Liver (tissue), 9 donors: ENCODE measurements around the gene NCAM1. TPM values are rescaled to one million over a fixed set of nuclear protein-coding genes. Genes with fewer than 3 reads are reported as not detected.

Source experiments
- DNase-seq: peaks from one replicate; pipeline ENCODE4 v3.0.0-alpha.2; 2017; ENCODE audit warnings: low spot score
- H3K27ac ChIP-seq, 2 donors: one replicate each; pipeline ENCODE4 v1.7.0; 2013; ENCODE audit warnings: inconsistent platforms in 2 of 2, low read length in 2 of 2, control low read depth in 1 of 2, low read depth in 1 of 2, mild to moderate bottlenecking in 1 of 2
- H3K27me3 ChIP-seq, 4 donors: one replicate each; pipeline versions ENCODE4 v1.6.1 to v1.7.0; 2013; ENCODE audit warnings: low read length in 3 of 4, inconsistent platforms in 1 of 4, mild to moderate bottlenecking in 1 of 4, moderate library complexity in 1 of 4; ENCODE audit not compliant: control insufficient read depth in 4 of 4, insufficient read depth in 4 of 4
- H3K36me3 ChIP-seq, 4 donors: one replicate each; pipeline versions ENCODE4 v1.6.1 to v1.7.0; 2013; ENCODE audit warnings: low read length in 3 of 4, mild to moderate bottlenecking in 3 of 4, low read depth in 1 of 4, moderate library complexity in 1 of 4; ENCODE audit not compliant: control insufficient read depth in 4 of 4, insufficient read depth in 3 of 4
- H3K4me1 ChIP-seq, 4 donors: one replicate each; pipeline versions ENCODE4 v1.6.1 to v1.7.0; 2013; ENCODE audit warnings: low read length in 3 of 4, mild to moderate bottlenecking in 3 of 4, moderate library complexity in 1 of 4; ENCODE audit not compliant: control insufficient read depth in 4 of 4, insufficient read depth in 4 of 4
- H3K4me3 ChIP-seq, 3 donors: one replicate each; pipeline versions ENCODE4 v1.6.1 to v1.7.0; 2013; ENCODE audit warnings: low read length in 3 of 3, control low read depth in 1 of 3, low read depth in 1 of 3, mild to moderate bottlenecking in 1 of 3
- H3K9ac ChIP-seq, 2 donors: one replicate each; pipeline ENCODE4 v1.7.0; 2013; ENCODE audit warnings: low read length in 2 of 2, mild to moderate bottlenecking in 2 of 2, moderate library complexity in 2 of 2, control low read depth in 1 of 2, low read depth in 1 of 2
- H3K9me3 ChIP-seq, 4 donors: one replicate each; pipeline versions ENCODE4 v1.6.1 to v1.7.0; 2013; ENCODE audit warnings: low read length in 3 of 4; ENCODE audit not compliant: control insufficient read depth in 4 of 4
- EGR1 ChIP-seq, 2 donors: IDR thresholded peaks; 2 replicates each; pipeline ENCODE4 v1.6.1; 2016 to 2018; ENCODE audit warnings: antibody characterized with exemption in 2 of 2, low read depth in 2 of 2
- FOXA2 ChIP-seq: IDR thresholded peaks from 2 replicates; pipeline ENCODE4 v1.6.1; 2016; ENCODE audit warnings: antibody characterized with exemption
- GABPA ChIP-seq, 2 donors: IDR thresholded peaks in 1 of 2; conservative IDR thresholded peaks in 1 of 2; 2 replicates each; pipeline ENCODE4 v1.6.1; 2016; ENCODE audit warnings: antibody characterized with exemption in 2 of 2, mild to moderate bottlenecking in 1 of 2, moderate library complexity in 1 of 2
- HNF4A ChIP-seq, 2 donors: conservative IDR thresholded peaks; 2 replicates each; pipeline ENCODE4 v1.6.1; 2016; ENCODE audit warnings: antibody characterized with exemption in 2 of 2, mild to moderate bottlenecking in 2 of 2
- JUND ChIP-seq, 2 donors: IDR thresholded peaks; 2 replicates each; pipeline ENCODE4 v1.6.1; 2016; ENCODE audit warnings: antibody characterized with exemption in 2 of 2
- NR2F2 ChIP-seq: IDR thresholded peaks from 2 replicates; pipeline ENCODE4 v1.6.1; 2016; ENCODE audit warnings: antibody characterized with exemption
- RXRA ChIP-seq, 2 donors: IDR thresholded peaks; 2 replicates each; pipeline ENCODE4 v1.6.1; 2017 to 2018; ENCODE audit warnings: antibody characterized with exemption in 2 of 2, mild to moderate bottlenecking in 1 of 2
- SP1 ChIP-seq: IDR thresholded peaks from 2 replicates; pipeline ENCODE4 v1.6.1; 2018; ENCODE audit warnings: antibody characterized with exemption, mild to moderate bottlenecking
- WGBS: extraction: QIAGEN DNeasy Blood & Tissue Kit; methylation state at CpG from one replicate; pipeline ENCODE4 v1.1.7; 2013; 5-methylcytosine and 5-hydroxymethylcytosine counted together
- polyA plus RNA-seq, 2 donors: library from polyadenylated mRNA; stranded (reverse) in 1 of 2; unstranded in 1 of 2; fragments of 200-250 nt in 1 of 2; fragments of >200 nt in 1 of 2; fragmentation: Nextera tagmentation in 1 of 2; extraction: Ambion mirVana in 1 of 2; gene quantifications; one replicate each; pipeline versions ENCODE4 v1.2.1 to v1.2.3, GENCODE V29; 2013 to 2015
- total RNA-seq, 2 donors: library from RNA; depleted of rRNA; stranded (reverse); fragments of >200 nt; gene quantifications; one replicate each; pipeline ENCODE4 v1.2.3, GENCODE V29; 2014
- TF ChIP-seq, protein P1 (sequence below): IDR thresholded peaks from 2 replicates; pipeline ENCODE4 v1.6.1; 2016; ENCODE audit warnings: antibody characterized with exemption
- TF ChIP-seq, protein P2 (sequence below): fragments of 150-350 bp; IDR thresholded peaks from 2 replicates; pipeline ENCODE4 v1.5.1; 2017; ENCODE audit warnings: improper control_type of control experiment, low read depth, low read length; ENCODE audit not compliant: missing input control
- TF ChIP-seq, protein P3 (sequence below): IDR thresholded peaks from 2 replicates; pipeline ENCODE4 v1.6.1; 2016; ENCODE audit warnings: antibody characterized with exemption
- TF ChIP-seq, protein P4 (sequence below): IDR thresholded peaks from 2 replicates; pipeline ENCODE4 v1.6.1; 2016; ENCODE audit warnings: antibody characterized with exemption
- TF ChIP-seq, protein P5 (sequence below): IDR thresholded peaks from 2 replicates; pipeline ENCODE4 v1.6.1; 2016; ENCODE audit warnings: antibody characterized with exemption, mild to moderate bottlenecking
- donor health status: healthy.
- donor health status: healthy.
- donor health status: healthy.
- donor health status: healthy.
- donor health status: healthy.

Gene NCAM1
- total and polyA plus RNA-seq, 4 donors = 0.65 to 2.1 (median 0.88) TPM

DNA sequence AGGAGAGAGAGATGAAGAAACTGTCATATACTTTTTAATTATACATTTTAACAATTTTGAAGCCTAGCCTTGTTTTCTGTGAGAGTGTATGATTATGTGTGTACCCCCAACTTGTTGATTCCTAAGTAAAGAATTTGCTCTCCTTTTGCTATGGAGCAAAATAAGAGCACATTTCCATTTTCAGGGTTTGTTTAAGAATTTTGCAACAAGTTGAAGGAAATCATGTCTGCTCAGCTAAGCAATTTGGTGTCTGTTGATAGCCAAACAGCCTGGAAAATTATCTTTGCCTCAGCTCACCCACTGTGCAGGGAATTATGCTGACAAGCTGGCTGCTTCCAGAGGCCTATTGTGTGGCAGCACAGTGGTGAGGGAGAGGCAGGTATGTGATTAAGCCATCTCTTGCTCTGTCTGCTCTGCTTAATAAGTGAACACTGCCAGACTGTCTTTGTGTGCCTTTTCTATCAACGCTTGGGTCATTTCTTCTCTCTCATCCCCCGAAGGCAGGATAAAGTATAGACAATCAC, 218.0 kb downstream of the NCAM1 start:
- no peak overlapping the region for H3K4me3 ChIP-seq
- no peaks in the 10 kb centered on the region for H3K4me1 ChIP-seq
- H3K36me3 ChIP-seq = no peaks in the 10 kb centered on the region
- no peak for TF ChIP-seq JUND (IDR thresholded peaks at IDR 0.05)
- TF ChIP-seq, protein P1, sequence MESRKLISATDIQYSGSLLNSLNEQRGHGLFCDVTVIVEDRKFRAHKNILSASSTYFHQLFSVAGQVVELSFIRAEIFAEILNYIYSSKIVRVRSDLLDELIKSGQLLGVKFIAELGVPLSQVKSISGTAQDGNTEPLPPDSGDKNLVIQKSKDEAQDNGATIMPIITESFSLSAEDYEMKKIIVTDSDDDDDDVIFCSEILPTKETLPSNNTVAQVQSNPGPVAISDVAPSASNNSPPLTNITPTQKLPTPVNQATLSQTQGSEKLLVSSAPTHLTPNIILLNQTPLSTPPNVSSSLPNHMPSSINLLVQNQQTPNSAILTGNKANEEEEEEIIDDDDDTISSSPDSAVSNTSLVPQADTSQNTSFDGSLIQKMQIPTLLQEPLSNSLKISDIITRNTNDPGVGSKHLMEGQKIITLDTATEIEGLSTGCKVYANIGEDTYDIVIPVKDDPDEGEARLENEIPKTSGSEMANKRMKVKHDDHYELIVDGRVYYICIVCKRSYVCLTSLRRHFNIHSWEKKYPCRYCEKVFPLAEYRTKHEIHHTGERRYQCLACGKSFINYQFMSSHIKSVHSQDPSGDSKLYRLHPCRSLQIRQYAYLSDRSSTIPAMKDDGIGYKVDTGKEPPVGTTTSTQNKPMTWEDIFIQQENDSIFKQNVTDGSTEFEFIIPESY = no peak
- TF ChIP-seq, protein P2, sequence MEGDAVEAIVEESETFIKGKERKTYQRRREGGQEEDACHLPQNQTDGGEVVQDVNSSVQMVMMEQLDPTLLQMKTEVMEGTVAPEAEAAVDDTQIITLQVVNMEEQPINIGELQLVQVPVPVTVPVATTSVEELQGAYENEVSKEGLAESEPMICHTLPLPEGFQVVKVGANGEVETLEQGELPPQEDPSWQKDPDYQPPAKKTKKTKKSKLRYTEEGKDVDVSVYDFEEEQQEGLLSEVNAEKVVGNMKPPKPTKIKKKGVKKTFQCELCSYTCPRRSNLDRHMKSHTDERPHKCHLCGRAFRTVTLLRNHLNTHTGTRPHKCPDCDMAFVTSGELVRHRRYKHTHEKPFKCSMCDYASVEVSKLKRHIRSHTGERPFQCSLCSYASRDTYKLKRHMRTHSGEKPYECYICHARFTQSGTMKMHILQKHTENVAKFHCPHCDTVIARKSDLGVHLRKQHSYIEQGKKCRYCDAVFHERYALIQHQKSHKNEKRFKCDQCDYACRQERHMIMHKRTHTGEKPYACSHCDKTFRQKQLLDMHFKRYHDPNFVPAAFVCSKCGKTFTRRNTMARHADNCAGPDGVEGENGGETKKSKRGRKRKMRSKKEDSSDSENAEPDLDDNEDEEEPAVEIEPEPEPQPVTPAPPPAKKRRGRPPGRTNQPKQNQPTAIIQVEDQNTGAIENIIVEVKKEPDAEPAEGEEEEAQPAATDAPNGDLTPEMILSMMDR = no peak
- TF ChIP-seq FOXA2 = no peak
- TF ChIP-seq NR2F2 = no peak
- no peak for TF ChIP-seq RXRA (IDR thresholded peaks at IDR 0.05)
- TF ChIP-seq, protein P3, sequence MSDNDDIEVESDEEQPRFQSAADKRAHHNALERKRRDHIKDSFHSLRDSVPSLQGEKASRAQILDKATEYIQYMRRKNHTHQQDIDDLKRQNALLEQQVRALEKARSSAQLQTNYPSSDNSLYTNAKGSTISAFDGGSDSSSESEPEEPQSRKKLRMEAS = no peak
- TF ChIP-seq, protein P4, sequence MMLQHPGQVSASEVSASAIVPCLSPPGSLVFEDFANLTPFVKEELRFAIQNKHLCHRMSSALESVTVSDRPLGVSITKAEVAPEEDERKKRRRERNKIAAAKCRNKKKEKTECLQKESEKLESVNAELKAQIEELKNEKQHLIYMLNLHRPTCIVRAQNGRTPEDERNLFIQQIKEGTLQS = no peak
- no peak for TF ChIP-seq EGR1 (IDR thresholded peaks at IDR 0.05; ENCODE audit: low read depth in 2 of 2)
- TF ChIP-seq GABPA (IDR thresholded peaks at IDR 0.05 in 1 of 2, conservative IDR thresholded peaks at IDR 0.05 in 1 of 2) = no peak
- H3K9ac ChIP-seq = no peak overlapping the region
- H3K27me3 ChIP-seq = peaks cover 0 to 3% (median 0%) of the 10 kb centered on the region in 4 donors
- H3K27ac ChIP-seq = no peak overlapping the region
- DNase-seq = no peak
- H3K9me3 ChIP-seq = no peaks in the 10 kb centered on the region
- 58% methylated on average over 2 of the region's 2 CpGs for WGBS

DNA sequence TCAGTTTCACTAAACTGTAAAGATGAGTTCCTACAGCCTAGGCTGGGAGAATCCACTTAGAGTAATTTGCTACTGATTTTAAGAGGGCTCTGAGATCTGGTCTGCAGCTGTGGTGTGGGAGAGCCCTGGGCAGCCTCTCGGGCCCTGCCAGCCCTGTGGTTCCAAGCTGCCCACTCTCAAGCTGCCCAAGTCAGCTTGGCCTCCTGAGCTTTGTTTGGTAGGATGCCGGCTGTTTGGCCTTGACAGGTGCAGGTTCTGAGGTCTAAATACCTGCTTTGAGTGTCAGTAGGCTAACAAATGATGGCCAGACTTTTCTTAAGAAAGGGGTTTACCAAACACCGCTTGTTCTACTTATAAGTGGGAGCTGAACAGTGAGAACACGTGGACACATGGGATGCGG, 219.9 kb downstream of the NCAM1 start:
- no peaks in the 10 kb centered on the region for H3K9me3 ChIP-seq
- no peak overlapping the region for H3K9ac ChIP-seq
- H3K4me1 ChIP-seq = no peaks in the 10 kb centered on the region
- DNase-seq = no peak
- no peak overlapping the region for H3K27ac ChIP-seq
- H3K4me3 ChIP-seq = no peak overlapping the region
- 88% methylated on average over 5 of the region's 5 CpGs for WGBS
- no peak for TF ChIP-seq SP1
- no peak for TF ChIP-seq FOXA2
- TF ChIP-seq RXRA (IDR thresholded peaks at IDR 0.05) = no peak
- TF ChIP-seq, protein P4 = no peak
- TF ChIP-seq, protein P3 = no peak
- no peak for TF ChIP-seq HNF4A (conservative IDR thresholded peaks at IDR 0.05)
- TF ChIP-seq EGR1 (IDR thresholded peaks at IDR 0.05; ENCODE audit: low read depth in 2 of 2) = no peak
- TF ChIP-seq, protein P5, sequence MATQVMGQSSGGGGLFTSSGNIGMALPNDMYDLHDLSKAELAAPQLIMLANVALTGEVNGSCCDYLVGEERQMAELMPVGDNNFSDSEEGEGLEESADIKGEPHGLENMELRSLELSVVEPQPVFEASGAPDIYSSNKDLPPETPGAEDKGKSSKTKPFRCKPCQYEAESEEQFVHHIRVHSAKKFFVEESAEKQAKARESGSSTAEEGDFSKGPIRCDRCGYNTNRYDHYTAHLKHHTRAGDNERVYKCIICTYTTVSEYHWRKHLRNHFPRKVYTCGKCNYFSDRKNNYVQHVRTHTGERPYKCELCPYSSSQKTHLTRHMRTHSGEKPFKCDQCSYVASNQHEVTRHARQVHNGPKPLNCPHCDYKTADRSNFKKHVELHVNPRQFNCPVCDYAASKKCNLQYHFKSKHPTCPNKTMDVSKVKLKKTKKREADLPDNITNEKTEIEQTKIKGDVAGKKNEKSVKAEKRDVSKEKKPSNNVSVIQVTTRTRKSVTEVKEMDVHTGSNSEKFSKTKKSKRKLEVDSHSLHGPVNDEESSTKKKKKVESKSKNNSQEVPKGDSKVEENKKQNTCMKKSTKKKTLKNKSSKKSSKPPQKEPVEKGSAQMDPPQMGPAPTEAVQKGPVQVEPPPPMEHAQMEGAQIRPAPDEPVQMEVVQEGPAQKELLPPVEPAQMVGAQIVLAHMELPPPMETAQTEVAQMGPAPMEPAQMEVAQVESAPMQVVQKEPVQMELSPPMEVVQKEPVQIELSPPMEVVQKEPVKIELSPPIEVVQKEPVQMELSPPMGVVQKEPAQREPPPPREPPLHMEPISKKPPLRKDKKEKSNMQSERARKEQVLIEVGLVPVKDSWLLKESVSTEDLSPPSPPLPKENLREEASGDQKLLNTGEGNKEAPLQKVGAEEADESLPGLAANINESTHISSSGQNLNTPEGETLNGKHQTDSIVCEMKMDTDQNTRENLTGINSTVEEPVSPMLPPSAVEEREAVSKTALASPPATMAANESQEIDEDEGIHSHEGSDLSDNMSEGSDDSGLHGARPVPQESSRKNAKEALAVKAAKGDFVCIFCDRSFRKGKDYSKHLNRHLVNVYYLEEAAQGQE = no peak
- H3K36me3 ChIP-seq = no peaks in the 10 kb centered on the region
- H3K27me3 ChIP-seq = peaks cover 0 to 3% (median 0%) of the 10 kb centered on the region in 4 donors
